H54 (cell line): ENCODE results near the gene NOL4L.
"Not testable (repeated sequence)": the region's sequence is repeated elsewhere in the genome, so short reads cannot be mapped to it uniquely, and the experiment has no call there.

Experiments used
- DNase-seq: peaks from one replicate; pipeline ENCODE4 v3.0.0; 2011; ENCODE audit warnings: low spot score, mixed read lengths; ENCODE audit not compliant: insufficient read length
- FAIRE-seq: peaks from 3 replicates; lab custom pipeline; 2011; peaks lifted over from hg19 to GRCh38; lab: Jason Lieb, UNC
- POLR2A ChIP-seq: IDR thresholded peaks from 2 replicates; pipeline ENCODE4 v1.6.1; 2011; ENCODE audit warnings: low read depth, mild to moderate bottlenecking, low read length

The NOL4L gene

DNA sequence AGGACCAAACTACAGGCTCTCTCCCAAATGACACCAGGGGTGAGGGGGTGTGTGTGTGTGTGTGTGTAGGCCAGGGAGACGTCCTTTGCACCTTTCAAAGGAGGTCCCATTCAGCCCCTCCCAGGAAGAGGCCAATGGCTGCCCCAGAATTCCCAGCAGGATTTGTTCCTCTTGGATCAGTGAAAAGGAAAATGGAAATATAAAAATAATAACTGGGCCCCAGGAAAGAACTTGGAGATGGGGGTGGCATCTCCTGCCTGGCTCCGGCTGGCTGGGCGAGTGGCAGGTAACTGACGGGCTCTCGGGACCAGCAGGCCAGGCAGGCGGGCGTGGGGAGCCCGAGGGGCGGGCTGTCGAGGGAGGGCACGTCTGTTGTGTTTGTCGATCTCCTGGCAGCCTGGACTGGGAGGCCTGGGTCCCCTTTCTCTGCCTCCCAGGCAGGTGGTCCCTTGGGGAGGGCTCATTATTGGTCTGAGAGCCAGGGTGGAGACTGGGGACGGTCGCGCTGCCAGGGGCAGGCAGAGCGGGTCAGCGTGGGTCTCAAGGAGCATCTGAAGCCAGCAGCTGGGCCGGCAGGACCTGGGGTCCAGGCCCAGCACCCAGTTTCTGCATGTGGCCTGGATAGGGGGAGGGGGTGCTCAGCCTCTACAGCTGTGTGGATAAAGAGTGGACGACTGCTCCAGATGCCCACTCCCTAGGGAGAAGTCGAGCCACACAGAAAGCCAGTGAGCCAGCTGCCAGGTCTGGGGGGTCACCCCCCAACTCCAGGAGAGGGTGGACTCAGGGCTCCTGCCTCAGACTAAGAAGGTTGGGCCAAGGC, 3.1 kb downstream of the NOL4L start:
- no peak for FAIRE-seq
- no peak for TF ChIP-seq POLR2A
- no peak for DNase-seq

DNA sequence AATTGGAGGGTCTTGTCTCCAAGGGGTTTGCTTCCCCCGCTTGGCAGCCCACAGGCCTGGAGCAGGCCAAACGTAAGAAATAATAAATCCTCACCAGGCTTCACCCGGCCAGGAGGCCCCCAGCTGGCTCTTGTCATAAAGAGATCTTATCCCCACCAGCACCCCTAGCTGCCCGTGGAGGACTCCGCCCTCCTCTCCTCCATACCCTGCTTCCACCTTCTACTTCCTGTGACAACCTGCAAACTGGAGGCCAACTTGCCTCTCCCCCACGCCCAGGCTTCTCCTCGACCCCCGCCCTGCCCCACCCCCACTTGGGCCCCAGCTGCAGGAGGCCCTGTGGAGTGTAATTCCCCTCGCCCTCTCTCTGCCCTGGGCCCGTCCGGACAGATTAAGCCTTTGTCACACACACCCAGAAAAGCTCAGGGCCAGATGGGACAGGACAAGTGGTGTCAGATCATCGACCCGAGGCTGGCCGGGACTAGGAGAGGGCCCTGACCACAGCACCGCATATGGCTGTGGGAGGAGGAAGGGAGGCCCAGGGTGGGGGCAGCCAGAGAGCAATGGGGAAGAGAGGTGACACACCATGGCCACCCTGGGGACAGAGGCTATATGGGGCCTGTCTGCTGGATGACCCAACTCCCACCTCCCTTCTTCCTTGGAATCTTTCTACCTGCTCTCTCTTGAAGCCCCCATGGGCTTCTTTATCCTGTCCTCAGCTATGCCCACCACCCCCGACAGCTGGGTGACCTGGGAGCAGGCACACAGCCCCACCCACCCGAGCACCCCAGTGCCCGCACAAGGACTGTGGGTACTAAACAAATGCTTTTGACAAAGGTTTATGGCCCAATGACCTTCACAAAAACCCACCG, 3.9 kb downstream of the NOL4L start:
- FAIRE-seq: no peak
- no peak for TF ChIP-seq POLR2A
- no peak for DNase-seq

DNA sequence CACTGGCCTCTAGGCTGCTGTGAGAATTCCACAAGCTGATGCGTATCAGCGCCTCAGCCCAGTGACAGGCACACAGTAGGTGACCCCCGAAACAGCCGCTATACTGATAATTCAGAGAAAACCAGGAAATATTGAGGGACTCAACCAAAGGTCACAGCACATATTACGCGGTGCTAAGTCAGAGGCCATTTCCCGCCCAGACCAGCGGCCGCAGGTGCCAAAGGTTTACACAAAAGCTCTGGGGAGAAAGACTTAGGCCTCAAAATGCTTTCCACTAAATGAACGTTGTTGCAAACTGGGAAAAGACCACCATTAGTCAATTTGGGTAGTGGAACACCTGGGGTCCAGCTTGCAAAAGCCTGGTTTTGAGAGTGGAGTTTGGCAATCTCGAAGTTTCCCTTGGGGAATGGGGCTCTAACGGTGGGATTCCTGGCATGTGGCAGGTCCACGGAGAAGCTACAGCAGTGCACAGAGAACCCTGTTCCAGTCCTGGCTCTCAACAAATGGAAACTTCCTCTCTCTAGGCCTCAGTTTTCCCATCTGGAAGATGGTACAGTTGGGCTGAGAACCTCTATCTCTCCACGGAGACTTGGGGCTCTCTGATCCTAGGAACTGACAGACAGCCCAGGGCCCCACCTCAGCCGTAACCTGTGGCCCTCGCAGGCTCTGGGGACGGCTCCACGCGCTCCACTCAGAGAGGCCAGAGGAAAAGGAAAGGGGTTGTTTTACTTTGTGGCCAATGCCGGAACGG, 4.7 kb downstream of the NOL4L start:
- FAIRE-seq: no peak
- no peak for DNase-seq
- no peak for TF ChIP-seq POLR2A

DNA sequence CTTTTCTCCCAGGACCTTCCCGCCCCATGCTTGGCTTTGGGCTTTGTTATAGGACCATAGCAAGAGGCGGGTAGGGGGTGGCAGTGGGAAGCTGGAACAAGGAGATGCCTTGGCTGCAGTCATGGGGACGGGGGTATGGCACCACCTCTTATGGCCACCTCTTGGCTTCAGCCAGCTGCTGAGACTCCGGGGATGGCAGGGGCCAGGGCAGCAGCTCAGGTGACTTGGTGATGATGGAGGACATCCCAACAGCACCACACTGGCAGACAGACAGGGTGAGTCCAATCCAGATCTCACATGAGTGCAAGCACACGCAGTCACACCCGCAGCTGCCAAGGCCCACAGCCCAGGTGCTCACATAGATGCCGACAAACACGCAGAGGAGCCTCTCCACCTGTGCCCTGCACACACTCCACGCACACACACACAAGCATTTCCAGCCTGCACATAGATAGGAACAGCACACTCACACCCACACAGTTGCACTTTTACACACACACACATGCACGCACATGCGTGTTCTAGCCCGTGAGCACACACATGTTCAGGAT, 6.2 kb downstream of the NOL4L start:
- FAIRE-seq (no peak), DNase-seq (no peak)
- TF ChIP-seq POLR2A: no peak

DNA sequence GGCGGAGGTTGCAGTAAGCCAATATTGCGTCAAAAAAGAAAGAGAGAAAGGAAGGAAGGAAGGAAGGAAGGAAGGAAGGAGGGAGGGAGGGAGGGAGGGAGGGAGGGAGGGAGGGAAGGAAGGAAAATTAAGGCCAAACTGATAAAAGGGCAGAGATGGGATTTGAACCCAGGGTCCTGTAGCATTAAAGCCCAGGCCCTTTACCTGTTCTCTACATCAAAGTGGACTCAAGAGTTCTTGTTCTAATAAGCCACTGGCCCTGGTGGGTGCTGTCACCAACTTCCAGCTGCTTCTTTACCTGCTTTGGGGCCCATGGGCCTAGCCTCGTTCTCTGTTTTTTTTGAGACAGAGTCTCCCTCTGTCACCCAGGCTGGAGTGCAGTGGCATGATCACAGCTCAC, 7.1 kb downstream of the NOL4L start:
- not testable (repeated sequence) for DNase-seq, FAIRE-seq

- TF ChIP-seq POLR2A: no peak
- DNase-seq (no peak), FAIRE-seq (no peak)
These were observed 7.5 kb downstream of the NOL4L start for GRCh38 chr20:32577657-32578056.

DNA sequence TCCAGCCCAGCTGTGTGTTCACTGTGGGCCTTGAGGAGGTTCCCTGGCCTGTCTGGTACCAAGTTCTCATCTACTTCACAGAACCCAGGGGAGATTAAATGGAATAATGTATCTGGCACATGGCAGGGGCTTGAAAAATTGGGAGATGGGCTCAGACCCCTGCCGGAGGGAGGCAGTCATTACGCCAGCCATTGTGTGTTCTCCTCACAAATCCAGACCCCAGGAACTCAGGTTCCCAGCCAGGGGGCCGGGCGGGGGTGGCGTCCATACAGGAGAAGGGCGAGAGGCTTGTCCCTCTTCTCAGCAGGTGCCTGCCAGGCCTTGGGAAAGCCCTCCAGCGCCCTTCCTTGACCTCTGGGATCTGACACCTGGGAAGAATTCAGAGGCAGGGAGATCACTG, 8.1 kb downstream of the NOL4L start:
- FAIRE-seq (no peak), DNase-seq (no peak)
- no peak for TF ChIP-seq POLR2A

- no peak for FAIRE-seq
- TF ChIP-seq POLR2A: no peak
- DNase-seq: no peak
These were observed 8.6 kb downstream of the NOL4L start for GRCh38 chr20:32576560-32576959.

- TF ChIP-seq POLR2A: no peak
- FAIRE-seq: no peak
- no peak for DNase-seq
These were observed 9.3 kb downstream of the NOL4L start for GRCh38 chr20:32575805-32576204.

DNA sequence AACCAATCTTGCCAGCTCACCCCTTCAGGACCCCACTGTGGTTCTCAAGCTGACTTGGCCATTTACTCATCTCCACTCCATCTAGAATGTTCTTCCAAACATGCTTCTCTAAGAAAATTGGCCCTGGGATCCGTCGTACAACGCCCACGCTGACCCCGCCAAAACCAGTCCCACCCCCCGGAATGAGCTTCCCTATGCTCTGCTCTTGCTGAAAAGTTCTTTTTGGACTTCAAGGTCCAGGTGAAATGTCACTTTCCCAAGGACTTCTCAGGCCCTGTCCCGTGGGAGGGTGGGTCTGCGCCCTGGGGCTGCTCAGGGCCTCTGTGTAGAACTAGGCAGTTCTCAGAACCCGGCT, 9.9 kb downstream of the NOL4L start:
- TF ChIP-seq POLR2A: no peak
- no peak for DNase-seq
- no peak for FAIRE-seq

GRCh38 chr20:32574296-32575226, 10.6 kb downstream of the NOL4L start:
- DNase-seq: peak; percentile 92

GRCh38 chr20:32573167-32573851, 11.8 kb downstream of the NOL4L start:
- DNase-seq (no peak), FAIRE-seq (no peak)
- TF ChIP-seq POLR2A: no peak

More at GRCh38 chr20:32574296-32575226, 10.6 kb downstream of the NOL4L start:
- TF ChIP-seq POLR2A: 0 out of 2 replicates have a peak, but pooled peaks have one; percentile 15
- FAIRE-seq: no peak
